Astrocyte (in vitro differentiated cells and primary cell): ENCODE results near the gene FRMD6. TPM values are rescaled to one million over a fixed set of nuclear protein-coding genes. Genes with fewer than 3 reads are reported as not detected.

Experiments
- DNase-seq: peaks from one replicate; pipeline ENCODE4 v3.0.0-alpha.2; 2010; ENCODE audit warnings: low read depth
- FAIRE-seq: peaks from 2 replicates; lab custom pipeline; 2011; peaks lifted over from hg19 to GRCh38; lab: Jason Lieb, UNC
- H2AFZ ChIP-seq: 2 replicates; pipeline ENCODE4 v1.6.0; 2012; ENCODE audit warnings: low read depth, low read length, inconsistent platforms
- H3K27ac ChIP-seq: 2 replicates; pipeline ENCODE4 v1.5.1; 2011; ENCODE audit warnings: low read depth, low read length, inconsistent platforms
- H3K27me3 ChIP-seq: 2 replicates; pipeline ENCODE4 v1.6.0; 2011; ENCODE audit warnings: low read length, inconsistent platforms; ENCODE audit not compliant: insufficient read depth
- H3K36me3 ChIP-seq: 2 replicates; pipeline ENCODE4 v1.5.1; 2011; ENCODE audit warnings: low read length, inconsistent platforms; ENCODE audit not compliant: insufficient read depth
- H3K4me1 ChIP-seq: 2 replicates; pipeline ENCODE4 v1.5.1; 2011; ENCODE audit warnings: low read length, inconsistent platforms; ENCODE audit not compliant: insufficient read depth
- H3K4me2 ChIP-seq: 2 replicates; pipeline ENCODE4 v1.6.0; 2012; ENCODE audit warnings: low read length, inconsistent platforms
- H3K4me3 ChIP-seq: 2 replicates; pipeline ENCODE4 v1.5.1; 2011; ENCODE audit warnings: low read depth, mild to moderate bottlenecking, low read length, inconsistent platforms; ENCODE audit not compliant: insufficient read depth
- H3K79me2 ChIP-seq: 2 replicates; pipeline ENCODE4 v1.6.0; 2012; ENCODE audit warnings: mild to moderate bottlenecking, low read length, inconsistent platforms; ENCODE audit not compliant: insufficient read depth
- H3K9ac ChIP-seq: 2 replicates; pipeline ENCODE4 v1.6.0; 2012; ENCODE audit warnings: mild to moderate bottlenecking, low read length, inconsistent platforms
- H3K9me3 ChIP-seq: 2 replicates; pipeline ENCODE4 v1.5.1; 2012; ENCODE audit warnings: low read depth, mild to moderate bottlenecking, low read length, inconsistent platforms; ENCODE audit not compliant: insufficient read depth
- H4K20me1 ChIP-seq: 2 replicates; pipeline ENCODE4 v1.6.0; 2012; ENCODE audit warnings: low read length, inconsistent platforms; ENCODE audit not compliant: insufficient read depth
- H3K27ac Mint-ChIP-seq: one replicate; pipeline ENCODE4 v1.8.0; 2021; ENCODE audit warnings: mild to moderate bottlenecking, mixed read lengths; ENCODE audit not compliant: unreplicated experiment
- H3K27me3 Mint-ChIP-seq: one replicate; pipeline ENCODE4 v1.8.0; 2021; ENCODE audit warnings: low read depth, mixed read lengths; ENCODE audit not compliant: unreplicated experiment
- H3K36me3 Mint-ChIP-seq: one replicate; pipeline ENCODE4 v1.8.0; 2021; ENCODE audit warnings: low read depth, mixed read lengths; ENCODE audit not compliant: unreplicated experiment
- H3K4me1 Mint-ChIP-seq: one replicate; pipeline ENCODE4 v1.8.0; 2021; ENCODE audit warnings: low read depth, mixed read lengths; ENCODE audit not compliant: unreplicated experiment
- H3K4me3 Mint-ChIP-seq: one replicate; pipeline ENCODE4 v1.8.0; 2021; ENCODE audit warnings: mild to moderate bottlenecking, moderate library complexity, mixed read lengths; ENCODE audit not compliant: unreplicated experiment
- H3K9me3 Mint-ChIP-seq: one replicate; pipeline ENCODE4 v1.8.0; 2021; ENCODE audit warnings: mild to moderate bottlenecking, mixed read lengths; ENCODE audit not compliant: unreplicated experiment
- EZH2 ChIP-seq: IDR thresholded peaks from 2 replicates; pipeline ENCODE4 v1.6.1; 2012; ENCODE audit warnings: mild to moderate bottlenecking, low read length, inconsistent platforms; ENCODE audit not compliant: insufficient read depth
- total RNA-seq: library from RNA; stranded (reverse); gene quantifications from 2 replicates; pipeline ENCODE4 v1.2.1, GENCODE V29; 2021
- TF ChIP-seq, protein P1 (sequence below): IDR thresholded peaks from 2 replicates; pipeline ENCODE4 v1.5.1; 2011; ENCODE audit warnings: low read depth, mild to moderate bottlenecking, inconsistent platforms, low read length, moderate library complexity; ENCODE audit not compliant: insufficient read depth

FRMD6 gene
- total RNA-seq, 1 donor from 2014 or later, result 492 TPM

DNA sequence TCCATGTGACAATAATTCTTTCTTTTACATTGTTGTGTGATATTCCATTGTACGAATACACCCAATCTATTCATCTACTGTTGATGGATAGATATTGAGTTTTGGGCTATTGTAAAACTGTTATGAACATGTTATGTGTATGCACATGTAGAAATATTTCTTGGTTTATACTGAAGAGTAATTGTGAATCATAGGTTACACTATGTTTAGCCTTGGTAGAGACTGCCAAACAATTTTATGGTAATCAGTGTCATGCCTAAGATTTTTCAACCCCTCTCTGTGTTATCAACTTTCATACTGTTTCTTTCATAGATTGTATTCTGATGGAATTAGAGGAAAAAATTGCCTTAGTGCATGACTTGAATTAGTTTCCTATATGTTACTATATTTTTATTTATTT, 39.5 kb downstream of the FRMD6 start:
- no peak overlapping the region for H3K9ac ChIP-seq
- no peak overlapping the region for H3K4me3 ChIP-seq
- peaks cover 43% of the 10 kb centered on the region for H3K4me1 Mint-ChIP-seq
- no peaks in the 10 kb centered on the region for H3K9me3 ChIP-seq
- no peak overlapping the region for H3K4me2 ChIP-seq
- H3K27me3 ChIP-seq, result no peaks in the 10 kb centered on the region
- H3K27ac Mint-ChIP-seq, result no peak overlapping the region
- no peak for DNase-seq
- no peaks in the 10 kb centered on the region for H3K9me3 Mint-ChIP-seq
- peak; percentile 55 for FAIRE-seq
- no peak overlapping the region for H2AFZ ChIP-seq
- peaks cover 56% of the 10 kb centered on the region for H3K36me3 ChIP-seq
- H3K79me2 ChIP-seq, result peaks cover 99% of the 10 kb centered on the region
- H3K27ac ChIP-seq, result no peak overlapping the region
- TF ChIP-seq, protein P1, sequence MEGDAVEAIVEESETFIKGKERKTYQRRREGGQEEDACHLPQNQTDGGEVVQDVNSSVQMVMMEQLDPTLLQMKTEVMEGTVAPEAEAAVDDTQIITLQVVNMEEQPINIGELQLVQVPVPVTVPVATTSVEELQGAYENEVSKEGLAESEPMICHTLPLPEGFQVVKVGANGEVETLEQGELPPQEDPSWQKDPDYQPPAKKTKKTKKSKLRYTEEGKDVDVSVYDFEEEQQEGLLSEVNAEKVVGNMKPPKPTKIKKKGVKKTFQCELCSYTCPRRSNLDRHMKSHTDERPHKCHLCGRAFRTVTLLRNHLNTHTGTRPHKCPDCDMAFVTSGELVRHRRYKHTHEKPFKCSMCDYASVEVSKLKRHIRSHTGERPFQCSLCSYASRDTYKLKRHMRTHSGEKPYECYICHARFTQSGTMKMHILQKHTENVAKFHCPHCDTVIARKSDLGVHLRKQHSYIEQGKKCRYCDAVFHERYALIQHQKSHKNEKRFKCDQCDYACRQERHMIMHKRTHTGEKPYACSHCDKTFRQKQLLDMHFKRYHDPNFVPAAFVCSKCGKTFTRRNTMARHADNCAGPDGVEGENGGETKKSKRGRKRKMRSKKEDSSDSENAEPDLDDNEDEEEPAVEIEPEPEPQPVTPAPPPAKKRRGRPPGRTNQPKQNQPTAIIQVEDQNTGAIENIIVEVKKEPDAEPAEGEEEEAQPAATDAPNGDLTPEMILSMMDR, result no peak
- TF ChIP-seq EZH2, result no peak
- peaks cover 78% of the 10 kb centered on the region for H4K20me1 ChIP-seq
- no peaks in the 10 kb centered on the region for H3K4me1 ChIP-seq
- peaks cover 19% of the 10 kb centered on the region for H3K36me3 Mint-ChIP-seq
- H3K4me3 Mint-ChIP-seq, result no peak overlapping the region
- H3K27me3 Mint-ChIP-seq, result no peaks in the 10 kb centered on the region

DNA sequence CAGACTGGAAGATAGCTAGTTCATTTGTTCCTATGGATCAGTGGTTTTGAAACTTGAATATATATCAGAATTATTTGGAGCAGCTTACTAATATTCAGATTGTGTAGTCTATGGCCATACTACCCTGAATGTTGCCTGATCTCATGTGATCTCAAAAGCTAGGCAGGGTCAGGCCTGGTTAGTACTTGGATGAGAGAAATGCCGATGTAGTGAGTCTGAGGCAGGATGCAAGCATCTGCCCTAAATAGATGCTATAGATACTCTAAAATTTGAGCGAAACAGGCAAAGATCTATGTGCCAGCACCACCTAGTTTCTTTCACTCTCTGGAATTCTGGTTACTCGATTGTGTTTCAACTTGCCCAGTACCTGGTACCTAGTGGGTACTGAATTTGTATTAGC, 40.9 kb downstream of the FRMD6 start:
- H3K9me3 Mint-ChIP-seq, result no peaks in the 10 kb centered on the region
- H3K27me3 ChIP-seq, result no peaks in the 10 kb centered on the region
- no peak overlapping the region for H3K9ac ChIP-seq
- peaks cover 21% of the 10 kb centered on the region for H3K36me3 Mint-ChIP-seq
- H3K79me2 ChIP-seq, result peaks cover 99% of the 10 kb centered on the region
- H3K4me2 ChIP-seq, result no peak overlapping the region
- no peak for TF ChIP-seq EZH2
- TF ChIP-seq, protein P1, result no peak
- H3K4me1 ChIP-seq, result no peaks in the 10 kb centered on the region
- no peaks in the 10 kb centered on the region for H3K27me3 Mint-ChIP-seq
- no peak overlapping the region for H3K27ac ChIP-seq
- no peaks in the 10 kb centered on the region for H3K9me3 ChIP-seq
- no peak overlapping the region for H2AFZ ChIP-seq
- FAIRE-seq (peak; percentile 17), DNase-seq (no peak)
- no peak overlapping the region for H3K4me3 ChIP-seq
- H4K20me1 ChIP-seq, result peaks cover 78% of the 10 kb centered on the region
- H3K27ac Mint-ChIP-seq, result peak overlapping the region; percentile 30
- H3K4me3 Mint-ChIP-seq, result peak overlapping the region; percentile 61
- peaks cover 50% of the 10 kb centered on the region for H3K4me1 Mint-ChIP-seq
- H3K36me3 ChIP-seq, result peaks cover 60% of the 10 kb centered on the region

DNA sequence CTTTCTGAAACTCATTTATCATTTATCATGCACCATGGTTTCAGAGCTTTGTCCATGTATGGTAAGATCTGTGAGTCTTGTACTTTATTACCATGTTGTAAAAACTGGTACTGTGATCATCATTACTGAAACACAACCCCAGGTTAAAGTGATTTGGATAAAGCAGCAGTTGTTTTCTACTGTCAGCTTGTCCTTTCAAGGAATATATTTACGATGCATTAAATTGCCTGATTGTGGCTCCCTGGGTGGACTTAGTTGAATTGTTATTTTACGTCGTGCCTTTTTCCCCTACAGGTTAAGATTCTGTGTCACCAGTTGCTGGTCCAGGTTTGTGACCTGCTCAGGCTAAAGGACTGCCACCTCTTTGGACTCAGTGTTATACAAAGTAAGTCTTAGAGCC, 46.1 kb downstream of the FRMD6 start:
- Histone ChIP-seq H3K4me1 (no peaks in the 10 kb centered on the region), H3K9me3 (no peaks in the 10 kb centered on the region), H3K27ac (no peak overlapping the region), H3K4me2 (no peak overlapping the region), H3K79me2 (peaks cover 94% of the 10 kb centered on the region), H3K9ac (no peak overlapping the region), H4K20me1 (peaks cover 54% of the 10 kb centered on the region), H3K27me3 (no peaks in the 10 kb centered on the region), H2AFZ (no peak overlapping the region), H3K36me3 (peaks cover 73% of the 10 kb centered on the region), H3K4me3 (no peak overlapping the region)
- Mint-ChIP-seq H3K27ac (peak overlapping the region; percentile 72), H3K4me3 (peak overlapping the region; percentile 50), H3K4me1 (peaks cover 56% of the 10 kb centered on the region), H3K9me3 (no peaks in the 10 kb centered on the region), H3K36me3 (peaks cover 18% of the 10 kb centered on the region), H3K27me3 (no peaks in the 10 kb centered on the region)
- DNase-seq (no peak), FAIRE-seq (no peak)
- TF ChIP-seq, protein P1, result no peak
- no peak for TF ChIP-seq EZH2
